GM21447 (cell line): ENCODE results near the gene ZNF217.
"Not testable (repeated sequence)": the region's sequence is repeated elsewhere in the genome, so short reads cannot be mapped to it uniquely, and the experiment has no call there.

ENCODE experiments used
- ATAC-seq: cut with Tn5 transposase; IDR thresholded peaks from one replicate; pipeline ENCODE4 v1.9.1; 2021; ENCODE audit not compliant: unreplicated experiment

ZNF217 gene

GRCh38 chr20:53584550-53584913 lies 9.1 kb downstream of the ZNF217 start:
- ATAC-seq, result not testable (repeated sequence)

- not testable (repeated sequence) for ATAC-seq
Observed at GRCh38 chr20:53583660-53584549, 9.7 kb downstream of the ZNF217 start.

- no peak for ATAC-seq
Observed at GRCh38 chr20:53582574-53583351, 10.9 kb downstream of the ZNF217 start.

- ATAC-seq, result no peak
Observed at GRCh38 chr20:53582251-53582570, 11.4 kb downstream of the ZNF217 start.

GRCh38 chr20:53581444-53582250 lies 12.0 kb downstream of the ZNF217 start:
- ATAC-seq, result no peak

GRCh38 chr20:53580376-53581111 lies 13.1 kb downstream of the ZNF217 start:
- ATAC-seq, result no peak

GRCh38 chr20:53579581-53580375 lies 13.9 kb downstream of the ZNF217 start:
- ATAC-seq, result no peak

- ATAC-seq, result no peak
Observed at GRCh38 chr20:53579266-53579580, 14.4 kb downstream of the ZNF217 start.

- peak; percentile 48 for ATAC-seq
Observed at GRCh38 chr20:53578492-53579222, 15.0 kb downstream of the ZNF217 start.

- ATAC-seq, result no peak
Observed at GRCh38 chr20:53576586-53577318, 16.9 kb downstream of the ZNF217 start.

- ATAC-seq, result no peak
Observed at GRCh38 chr20:53576195-53576580, 17.5 kb downstream of the ZNF217 start.

GRCh38 chr20:53575481-53576194 lies 18.0 kb downstream of the ZNF217 start:
- no peak for ATAC-seq

GRCh38 chr20:53574819-53575218 lies 18.8 kb downstream of the ZNF217 start:
- ATAC-seq, result no peak

- ATAC-seq, result no peak
Observed at GRCh38 chr20:53574259-53574789, 19.3 kb downstream of the ZNF217 start.

GRCh38 chr20:53571555-53572286 lies 21.9 kb downstream of the ZNF217 start:
- ATAC-seq, result no peak

- no peak for ATAC-seq
Observed at GRCh38 chr20:53570446-53571276, 23.0 kb downstream of the ZNF217 start.
